Muscle layer of duodenum (tissue), 2 donors: ENCODE results near the gene SPAG16.
A peak's percentile ranks its signal among the peaks of the same experiment; 100 is the strongest.

Experiments used
- H3K27ac ChIP-seq: one replicate; pipeline ENCODE4 v1.7.0; 2013; ENCODE audit warnings: mild to moderate bottlenecking, low read length
- H3K27me3 ChIP-seq: one replicate; pipeline ENCODE4 v1.7.0; 2013; ENCODE audit warnings: low read depth, mild to moderate bottlenecking, control low read depth, low read length
- H3K36me3 ChIP-seq, 2 donors: one replicate each; pipeline ENCODE4 v1.7.0; 2013; ENCODE audit warnings: low read length in 2 of 2, control low read depth in 1 of 2, mild to moderate bottlenecking in 1 of 2; ENCODE audit not compliant: insufficient read depth in 2 of 2, control insufficient read depth in 1 of 2
- H3K4me1 ChIP-seq, 2 donors: one replicate each; pipeline ENCODE4 v1.7.0; 2013; ENCODE audit warnings: low read length in 2 of 2, mild to moderate bottlenecking in 2 of 2, control low read depth in 1 of 2, moderate library complexity in 1 of 2; ENCODE audit not compliant: insufficient read depth in 2 of 2, control insufficient read depth in 1 of 2
- H3K4me3 ChIP-seq, 2 donors: one replicate each; pipeline ENCODE4 v1.7.0; 2013; ENCODE audit warnings: low read length in 2 of 2, low read depth in 1 of 2, mild to moderate bottlenecking in 1 of 2
- H3K9me3 ChIP-seq, 2 donors: one replicate each; pipeline ENCODE4 v1.7.0; 2013; ENCODE audit warnings: low read length in 2 of 2, control low read depth in 1 of 2, mild to moderate bottlenecking in 1 of 2; ENCODE audit not compliant: control insufficient read depth in 1 of 2
- donor health status: healthy.

The SPAG16 gene

DNA sequence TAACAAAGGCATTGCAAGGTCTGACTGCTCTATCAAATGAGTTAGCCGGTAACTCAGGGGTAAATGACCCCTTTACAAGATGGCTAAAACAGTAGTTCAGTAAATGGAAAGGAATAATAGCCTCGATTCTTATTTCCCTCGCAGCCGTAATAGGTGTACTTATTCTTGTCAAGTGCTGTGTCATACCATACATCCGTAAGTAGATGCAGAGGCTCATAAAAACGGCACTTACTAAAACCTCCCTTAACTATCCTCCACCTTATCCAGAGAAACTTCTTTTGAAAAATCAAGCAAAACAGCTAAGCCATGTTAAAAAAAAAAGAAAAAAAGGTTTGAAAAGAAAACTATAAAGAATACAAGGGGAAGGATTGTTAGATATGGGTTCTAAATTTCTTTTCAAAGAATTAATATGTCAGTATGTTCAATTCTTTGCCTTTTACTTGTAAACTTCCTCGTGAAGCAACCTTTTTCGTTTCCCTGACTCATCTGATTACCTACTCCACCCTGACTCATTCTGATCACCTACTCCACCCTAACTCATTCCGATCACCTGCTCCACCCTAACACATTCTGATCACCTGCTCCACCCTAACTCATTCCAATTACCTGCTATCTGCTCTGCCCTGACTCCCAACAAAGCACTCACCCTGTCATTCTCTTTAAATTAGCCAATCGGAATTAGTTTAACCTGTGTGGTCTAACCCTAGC is 127.5 kb downstream of the SPAG16 start:
- Histone ChIP-seq H3K27ac (no peak overlapping the region), H3K9me3 (no peaks in the 10 kb centered on the region), H3K36me3 (no peaks in the 10 kb centered on the region), H3K4me1 (no peaks in the 10 kb centered on the region), H3K27me3 (no peaks in the 10 kb centered on the region), H3K4me3 (no peak overlapping the region)

DNA sequence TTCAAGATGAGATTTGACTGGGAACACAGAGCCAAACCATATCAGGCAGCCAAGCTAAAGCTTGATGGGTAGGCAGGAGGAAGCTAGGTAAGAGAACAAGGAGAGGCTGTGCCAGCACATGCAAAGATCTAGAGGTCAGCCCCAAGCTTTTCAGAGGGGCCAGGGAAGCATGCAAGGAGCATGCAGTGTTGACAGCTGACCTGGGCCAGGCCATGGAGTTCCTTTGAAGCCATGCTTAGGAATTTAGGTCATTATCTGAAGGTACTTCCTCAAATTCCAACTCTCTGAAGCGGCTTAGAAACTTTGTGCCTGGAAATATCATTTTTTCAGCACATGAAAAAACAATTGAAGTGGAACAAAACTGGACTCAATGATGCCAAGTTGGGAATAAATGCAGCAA is 130.8 kb downstream of the SPAG16 start:
- Histone ChIP-seq H3K27me3 (no peaks in the 10 kb centered on the region), H3K4me1 (no peaks in the 10 kb centered on the region), H3K9me3 (no peaks in the 10 kb centered on the region), H3K27ac (no peak overlapping the region), H3K36me3 (no peaks in the 10 kb centered on the region), H3K4me3 (no peak overlapping the region)

DNA sequence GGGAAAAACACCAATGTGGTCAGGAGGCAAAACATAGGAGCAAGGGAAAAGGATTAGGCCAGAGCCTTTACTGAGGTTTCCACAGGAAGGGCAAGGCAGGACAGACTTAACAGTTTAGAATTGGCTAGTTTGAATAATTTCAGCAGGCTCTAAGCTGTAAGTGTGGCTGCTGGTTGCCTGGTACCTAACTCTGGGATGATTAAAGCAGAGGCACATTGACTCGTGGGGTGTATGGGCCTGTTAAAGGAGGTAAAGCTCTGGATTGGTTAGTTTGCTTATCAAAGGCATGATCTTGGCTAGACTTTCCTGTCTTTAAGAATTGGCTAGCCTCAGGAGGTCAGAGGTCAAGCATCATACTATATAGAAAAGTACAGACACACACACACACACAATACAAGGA is 132.6 kb downstream of the SPAG16 start:
- no peaks in the 10 kb centered on the region for H3K4me1 ChIP-seq

DNA sequence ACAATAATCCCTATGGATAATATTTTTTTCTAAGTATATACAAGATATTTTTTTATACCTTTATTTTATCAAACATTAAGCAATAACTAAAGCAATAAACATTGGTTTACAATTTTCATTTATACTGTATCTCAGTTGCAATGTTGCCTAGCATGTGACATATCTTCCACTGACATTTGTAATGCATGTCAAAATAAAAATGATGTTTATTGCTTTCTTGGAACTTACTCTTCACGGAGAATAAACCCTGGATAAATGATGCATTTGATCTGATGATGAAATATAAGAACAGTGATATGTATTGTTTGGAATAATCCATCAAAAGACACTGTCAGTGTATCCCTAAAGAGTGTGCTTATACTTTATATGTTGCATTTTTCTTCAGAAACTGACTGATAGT is 135.7 kb downstream of the SPAG16 start:
- Histone ChIP-seq H3K27me3 (no peaks in the 10 kb centered on the region), H3K36me3 (no peaks in the 10 kb centered on the region), H3K4me3 (no peak overlapping the region), H3K4me1 (no peaks in the 10 kb centered on the region), H3K9me3 (no peaks in the 10 kb centered on the region), H3K27ac (no peak overlapping the region)

More for the DNA sequence above, 132.6 kb downstream of the SPAG16 start:
- Histone ChIP-seq H3K4me3 (no peak overlapping the region), H3K36me3 (no peaks in the 10 kb centered on the region), H3K9me3 (no peaks in the 10 kb centered on the region), H3K27me3 (no peaks in the 10 kb centered on the region), H3K27ac (no peak overlapping the region)

DNA sequence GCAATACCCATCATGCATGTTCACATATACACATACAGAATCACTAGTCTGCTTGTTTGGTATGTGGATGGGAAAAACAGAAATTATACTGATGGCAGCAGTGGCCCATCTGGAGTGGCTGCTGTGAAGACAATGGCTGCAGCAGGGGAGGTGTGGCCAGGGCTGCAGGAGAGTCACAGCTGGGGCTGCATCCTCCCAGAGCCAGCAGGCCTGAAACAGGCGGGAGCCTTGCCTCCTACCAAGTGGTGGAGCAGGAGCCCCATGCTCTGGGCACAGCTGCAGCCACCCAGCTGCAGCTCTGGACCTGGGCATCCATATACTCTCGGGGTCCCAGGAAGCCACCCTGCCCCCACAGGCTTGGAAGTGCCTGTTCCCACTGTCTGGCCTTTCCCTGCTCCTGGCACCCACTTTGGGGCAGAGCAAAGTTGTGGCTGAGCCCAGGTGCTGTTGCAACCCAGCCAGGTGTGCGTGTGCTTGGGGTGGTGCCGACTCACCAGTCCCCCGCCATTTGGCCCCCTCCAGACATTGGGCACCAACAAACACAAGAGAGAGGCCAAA is 136.6 kb downstream of the SPAG16 start:
- no peak overlapping the region for H3K27ac ChIP-seq
- H3K4me3 ChIP-seq, result no peak overlapping the region
- H3K27me3 ChIP-seq, result no peaks in the 10 kb centered on the region
- no peaks in the 10 kb centered on the region for H3K36me3 ChIP-seq
- H3K4me1 ChIP-seq, result no peaks in the 10 kb centered on the region
- no peaks in the 10 kb centered on the region for H3K9me3 ChIP-seq

DNA sequence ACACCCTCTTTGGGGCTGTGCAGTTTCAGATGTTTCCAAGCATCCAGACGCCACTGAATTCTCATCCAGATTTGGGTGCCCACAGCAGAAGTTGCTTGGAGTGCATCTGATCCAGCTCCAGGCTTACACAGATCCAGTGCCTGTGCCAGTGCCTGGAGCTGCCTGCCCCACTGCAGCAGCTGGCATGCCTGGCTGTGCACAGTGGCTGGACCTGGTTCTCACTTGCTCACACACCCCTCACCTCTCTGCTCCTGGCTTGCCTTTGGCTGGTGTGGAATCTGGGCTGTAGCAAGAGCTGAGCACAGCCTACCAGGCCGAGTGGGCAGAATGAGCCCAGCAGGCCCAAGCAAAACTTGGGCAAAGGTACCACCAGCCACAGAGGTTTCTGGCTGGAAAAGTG is 137.9 kb downstream of the SPAG16 start:
- no peaks in the 10 kb centered on the region for H3K27me3 ChIP-seq
- no peaks in the 10 kb centered on the region for H3K36me3 ChIP-seq
- no peak overlapping the region for H3K4me3 ChIP-seq
- H3K27ac ChIP-seq, result no peak overlapping the region
- H3K9me3 ChIP-seq, result no peaks in the 10 kb centered on the region
- H3K4me1 ChIP-seq, result no peaks in the 10 kb centered on the region

DNA sequence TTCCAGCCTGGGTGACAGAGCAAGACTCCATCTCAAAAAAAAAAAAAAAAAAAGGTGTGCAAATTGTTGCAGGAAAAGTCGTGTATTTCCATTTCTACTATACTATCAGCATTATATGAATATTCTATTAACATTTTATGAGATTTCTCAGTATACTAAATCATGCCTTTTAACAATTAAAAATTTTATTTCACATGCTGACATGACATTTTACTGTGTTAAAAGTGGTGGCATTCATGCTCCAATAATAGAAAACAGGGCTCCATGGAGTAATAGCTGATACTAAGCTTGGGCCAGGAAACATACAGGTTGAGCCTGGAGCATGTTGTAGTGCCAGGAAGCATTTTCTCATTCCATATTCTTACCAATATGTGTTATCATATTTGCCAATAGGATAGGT is 141.4 kb downstream of the SPAG16 start:
- no peaks in the 10 kb centered on the region for H3K4me1 ChIP-seq
- H3K36me3 ChIP-seq, result no peaks in the 10 kb centered on the region
- no peak overlapping the region for H3K4me3 ChIP-seq
- no peaks in the 10 kb centered on the region for H3K27me3 ChIP-seq
- no peak overlapping the region for H3K27ac ChIP-seq
- peaks cover 0 to 5% of the 10 kb centered on the region in 2 donors for H3K9me3 ChIP-seq

DNA sequence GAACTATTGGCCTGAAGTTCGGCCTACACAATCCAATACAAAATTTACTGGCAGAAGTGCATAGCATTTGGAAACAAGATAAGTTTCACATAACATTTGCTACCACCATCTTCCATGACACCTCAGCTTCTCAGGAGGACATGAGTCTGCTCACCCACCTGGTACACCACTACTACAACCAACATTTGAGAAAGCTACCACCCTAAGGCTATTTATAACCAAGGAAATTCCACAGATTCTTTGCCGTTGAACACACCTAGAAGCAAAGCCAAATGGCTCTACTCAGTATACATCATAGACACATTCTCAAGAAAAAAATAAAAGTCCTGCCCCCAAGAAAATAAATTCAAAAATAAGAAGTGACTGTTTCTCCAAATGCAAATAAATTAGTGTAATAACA is 145.3 kb downstream of the SPAG16 start:
- H3K4me3 ChIP-seq, result no peak overlapping the region
- no peaks in the 10 kb centered on the region for H3K4me1 ChIP-seq
- no peaks in the 10 kb centered on the region for H3K27me3 ChIP-seq
- H3K9me3 ChIP-seq, result peaks cover 0 to 5% of the 10 kb centered on the region in 2 donors
- no peak overlapping the region for H3K27ac ChIP-seq
- no peaks in the 10 kb centered on the region for H3K36me3 ChIP-seq

DNA sequence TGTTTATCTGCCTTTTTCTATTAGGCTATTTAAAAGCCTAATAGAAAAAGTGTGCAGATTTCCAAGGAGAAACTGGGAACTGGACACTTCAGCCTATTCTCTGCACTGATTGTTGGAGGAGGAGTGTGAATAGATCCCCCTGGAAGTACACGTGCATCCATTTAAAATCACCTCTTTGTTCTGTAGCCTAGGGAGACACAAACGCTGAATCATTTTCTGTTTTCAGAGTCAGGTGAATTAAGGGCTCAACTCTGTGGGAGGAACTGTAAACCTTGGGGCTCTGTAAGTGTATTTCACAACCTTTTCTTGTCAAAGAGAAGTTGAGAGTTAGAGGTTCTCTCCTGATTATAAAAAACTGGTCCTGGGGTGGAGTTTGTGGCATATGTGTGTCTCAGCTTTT is 159.7 kb downstream of the SPAG16 start:
- H3K27me3 ChIP-seq, result no peaks in the 10 kb centered on the region
- H3K27ac ChIP-seq, result no peak overlapping the region
- no peaks in the 10 kb centered on the region for H3K4me1 ChIP-seq
- H3K4me3 ChIP-seq, result no peak overlapping the region
- no peaks in the 10 kb centered on the region for H3K36me3 ChIP-seq
- peaks cover 0 to 21% of the 10 kb centered on the region in 2 donors for H3K9me3 ChIP-seq

DNA sequence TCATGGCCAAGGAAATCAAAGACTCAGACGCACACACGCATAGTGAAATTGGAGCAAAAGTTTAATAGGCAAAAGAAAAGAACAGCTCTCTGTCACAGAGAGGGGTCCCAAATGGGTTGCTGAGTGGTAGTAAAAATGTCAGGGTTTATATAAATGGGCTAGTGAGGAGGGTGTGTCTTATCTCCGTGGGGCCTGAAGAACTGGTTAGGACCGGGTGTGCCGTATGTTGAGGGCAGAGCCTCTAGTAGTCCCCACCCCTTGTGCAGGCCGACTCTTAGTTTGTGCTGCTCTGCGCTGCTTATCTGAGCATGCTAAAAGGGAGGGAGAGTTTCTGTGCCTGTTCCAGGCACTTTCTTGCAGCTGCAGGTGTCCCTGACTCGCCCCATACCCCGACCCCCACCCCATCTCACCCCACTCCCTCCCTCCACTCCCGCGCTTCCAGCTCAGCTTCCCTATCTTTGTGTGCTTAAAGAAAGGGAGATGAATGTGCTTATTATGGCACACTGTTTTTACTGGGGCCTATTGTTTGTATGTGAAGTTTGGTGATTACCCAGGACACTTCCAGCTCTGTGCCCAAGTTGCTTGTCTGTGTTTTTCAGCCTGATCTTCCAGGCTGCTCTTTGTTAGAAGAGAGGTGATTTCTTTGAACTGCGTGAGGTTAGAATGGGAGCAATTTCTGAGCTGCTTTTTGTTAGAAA is 167.4 kb downstream of the SPAG16 start:
- Histone ChIP-seq H3K4me3 (no peak overlapping the region), H3K9me3 (peaks cover 0 to 6% of the 10 kb centered on the region in 2 donors), H3K27me3 (no peaks in the 10 kb centered on the region), H3K27ac (peak overlapping the region; percentile 27), H3K4me1 (no peaks in the 10 kb centered on the region), H3K36me3 (no peaks in the 10 kb centered on the region)

DNA sequence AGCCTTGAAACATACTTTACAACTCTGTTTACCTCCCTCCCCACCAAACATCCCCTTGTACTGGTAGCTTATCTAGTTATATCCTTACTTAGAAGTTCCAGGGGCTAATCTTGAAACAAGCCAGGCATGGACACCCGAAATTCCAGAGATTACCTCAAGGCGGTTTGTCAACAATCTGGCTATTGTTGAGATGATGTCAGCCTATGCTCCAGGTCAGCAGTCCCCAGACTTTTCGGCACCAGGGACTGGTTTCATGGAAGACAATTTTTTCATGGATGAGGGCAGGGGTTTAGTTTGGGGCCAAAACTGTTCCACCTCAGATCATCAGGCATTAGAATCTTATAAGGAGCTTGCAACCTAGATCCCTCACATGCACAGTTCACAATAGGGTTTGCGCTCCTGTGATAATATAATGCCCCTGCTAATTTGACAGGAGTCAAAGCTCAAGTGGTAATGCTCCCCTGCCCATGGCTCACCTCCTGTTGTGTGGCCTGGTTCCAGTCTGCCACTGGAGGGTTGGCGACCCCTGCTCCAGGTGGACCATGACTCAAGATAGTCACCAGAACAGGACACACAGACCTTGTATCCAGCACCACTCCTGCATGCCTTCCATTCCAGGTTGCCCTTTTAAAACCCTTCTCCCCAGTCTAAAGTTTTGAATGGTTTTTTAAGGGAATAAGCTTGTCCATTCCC is 171.2 kb downstream of the SPAG16 start:
- H3K27ac ChIP-seq, result no peak overlapping the region
- no peaks in the 10 kb centered on the region for H3K9me3 ChIP-seq
- H3K4me3 ChIP-seq, result no peak overlapping the region
- no peaks in the 10 kb centered on the region for H3K27me3 ChIP-seq
- no peaks in the 10 kb centered on the region for H3K4me1 ChIP-seq
- no peaks in the 10 kb centered on the region for H3K36me3 ChIP-seq
